CD4-positive, alpha-beta T cell treated with Interferon gamma for 1 hour (primary cell): ENCODE measurements around the gene PDGFD.
"Not testable (repeated sequence)": the region's sequence is repeated elsewhere in the genome, so short reads cannot be mapped to it uniquely, and the experiment has no call there.

Experiments
- DNase-seq: peaks from one replicate; pipeline ENCODE4 v3.0.0-alpha.2; 2020

The PDGFD gene

DNA sequence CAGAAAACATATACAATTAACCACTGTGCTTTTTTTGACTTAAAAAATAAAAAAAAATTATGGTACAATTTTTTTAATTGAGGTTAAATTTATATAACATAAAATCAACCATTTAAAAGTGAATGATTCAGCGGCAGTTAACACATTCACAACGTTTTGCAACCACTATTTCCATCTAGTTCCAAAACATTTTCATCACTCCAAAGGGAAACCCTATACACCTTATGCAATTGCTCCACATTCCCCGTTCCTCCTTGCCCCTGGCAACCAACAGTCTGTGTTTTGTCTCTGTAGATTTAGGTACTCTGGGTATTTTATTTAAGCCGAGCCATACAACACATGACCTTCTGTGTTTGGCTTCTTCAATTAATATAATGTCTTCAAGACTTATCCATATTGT is 112.2 kb downstream of the PDGFD start:
- no peak for DNase-seq

GRCh38 chr11:104049116-104049515 is 114.8 kb downstream of the PDGFD start:
- DNase-seq = no peak

DNA sequence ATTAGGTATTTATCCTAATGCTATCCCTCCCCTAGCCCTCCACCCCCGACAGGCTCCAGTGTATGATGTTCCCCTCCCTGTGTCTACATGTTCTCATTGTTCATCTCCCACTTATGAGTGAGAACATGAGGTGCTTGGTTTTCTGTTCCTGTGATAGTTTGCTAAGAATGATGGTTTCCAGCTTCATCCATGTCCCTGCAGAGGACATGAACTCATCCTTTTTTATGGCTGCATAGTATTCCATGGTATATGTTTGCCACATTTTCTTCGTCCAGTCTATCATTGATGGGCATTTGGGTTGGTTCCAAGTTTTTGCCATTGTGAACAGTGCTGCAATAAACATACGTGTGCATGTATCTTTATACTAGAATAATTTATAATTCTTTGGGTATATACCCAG is 117.1 kb downstream of the PDGFD start:
- not testable (repeated sequence) for DNase-seq

DNA sequence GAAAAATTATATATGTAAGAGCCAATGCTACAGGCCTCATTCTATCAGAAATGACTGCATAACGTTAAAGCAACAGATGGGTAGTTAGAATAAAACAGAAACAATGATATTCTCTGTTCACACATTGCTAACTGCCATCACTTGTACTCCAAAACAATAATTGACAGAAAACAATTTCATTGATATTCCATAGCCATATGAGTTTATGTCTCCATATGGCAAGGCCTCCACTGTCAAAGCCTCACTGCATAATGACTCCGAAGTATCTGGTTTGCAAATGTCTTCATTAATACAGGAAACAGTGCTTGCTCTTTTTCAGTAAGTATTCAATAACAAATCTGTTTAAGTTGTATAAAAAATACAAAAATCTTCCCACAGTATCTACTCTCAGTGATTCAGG is 117.6 kb downstream of the PDGFD start:
- DNase-seq = no peak

- no peak for DNase-seq
These were observed 120.2 kb downstream of the PDGFD start for GRCh38 chr11:104043678-104044239.

- no peak for DNase-seq
These were observed 120.8 kb downstream of the PDGFD start for GRCh38 chr11:104043142-104043541.

GRCh38 chr11:104041792-104042191 is 122.2 kb downstream of the PDGFD start:
- DNase-seq = no peak

GRCh38 chr11:104036995-104037394 is 127.0 kb downstream of the PDGFD start:
- no peak for DNase-seq

DNA sequence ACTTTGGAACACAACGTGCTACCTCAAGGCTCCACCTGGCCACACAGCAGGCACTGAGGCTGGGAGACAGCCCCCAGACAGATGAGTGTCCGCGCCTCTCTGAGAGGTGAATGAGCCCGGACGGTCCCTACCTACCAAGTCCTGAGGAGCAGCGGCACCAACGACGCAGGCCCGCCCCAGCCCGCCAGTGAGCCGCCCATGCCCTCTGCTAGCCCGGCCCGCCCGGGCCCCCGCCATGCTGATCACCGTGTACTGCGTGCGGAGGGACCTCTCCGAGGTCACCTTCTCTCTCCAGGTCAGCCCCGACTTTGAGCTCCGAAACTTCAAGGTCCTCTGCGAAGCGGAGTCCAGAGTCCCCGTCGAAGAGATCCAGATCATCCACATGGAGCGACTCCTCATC is 127.4 kb downstream of the PDGFD start, which contains the start of gene DDI1:
DDI1 (plus strand) TSS at position 53 of the 400 bp plus-strand sequence; CDS start at position 236, 183 bp downstream.
- DNase-seq = no peak

DNA sequence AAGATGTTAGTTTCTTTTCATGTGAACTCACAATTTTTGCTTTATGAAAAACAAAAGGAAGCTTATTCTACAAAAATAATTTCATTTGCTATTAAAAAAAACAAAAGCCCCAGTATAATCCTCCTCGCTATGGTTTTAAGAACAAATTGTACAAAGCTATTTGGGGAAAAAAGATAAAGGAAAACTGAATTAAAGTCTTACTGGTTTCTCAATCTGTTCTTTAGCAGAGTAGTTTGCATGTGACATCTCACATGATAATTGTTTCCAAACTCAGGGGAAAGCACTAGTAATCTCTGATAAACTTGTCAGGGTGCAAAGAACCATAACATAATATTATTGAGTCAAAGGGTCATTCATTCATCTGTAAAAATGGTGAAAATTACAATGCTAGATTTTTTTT is 130.4 kb downstream of the PDGFD start:
- no peak for DNase-seq

GRCh38 chr11:104033134-104033533 is 130.8 kb downstream of the PDGFD start:
- DNase-seq = no peak

- no peak for DNase-seq
These were observed 135.3 kb downstream of the PDGFD start for GRCh38 chr11:104028476-104029263.

GRCh38 chr11:104024572-104024971 is 139.4 kb downstream of the PDGFD start:
- DNase-seq = no peak

DNA sequence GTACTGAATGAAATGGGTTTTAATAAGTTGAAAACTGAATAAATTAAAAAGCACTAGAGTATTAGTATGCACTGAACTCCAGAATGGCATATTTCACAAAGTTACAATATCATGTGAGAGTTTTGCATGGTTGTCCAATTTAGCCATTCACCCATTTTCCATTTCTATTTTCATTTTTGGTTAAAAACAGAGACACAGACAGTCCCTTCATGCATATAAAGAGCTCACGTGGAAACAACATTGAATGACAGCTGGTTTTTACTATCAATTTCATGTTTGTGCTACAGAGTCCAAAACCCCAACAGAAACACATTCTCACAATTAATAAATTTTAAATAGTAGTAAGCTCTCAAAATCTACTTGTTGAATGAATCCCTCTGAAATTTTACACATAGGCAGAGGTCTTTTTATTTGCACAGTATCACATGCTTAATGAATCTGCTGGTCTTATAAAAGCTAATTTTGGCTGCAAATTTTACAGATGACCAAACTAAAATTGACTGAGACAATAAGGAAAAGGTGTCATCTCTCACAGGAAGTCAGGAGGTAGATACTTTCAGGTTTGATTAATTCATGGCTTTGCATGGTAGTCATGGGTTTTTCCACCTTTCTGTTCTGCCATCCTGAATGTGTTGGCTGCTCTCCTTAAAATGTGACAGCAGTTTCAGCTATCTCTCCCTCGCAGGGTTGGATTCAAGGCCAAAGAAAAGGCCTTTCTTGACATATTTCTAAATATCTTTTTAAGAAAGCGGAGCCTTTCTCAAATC is 148.1 kb downstream of the PDGFD start:
- DNase-seq = no peak

- no peak for DNase-seq
These were observed 152.9 kb downstream of the PDGFD start for GRCh38 chr11:104011044-104011443.

GRCh38 chr11:104009744-104010143 is 154.2 kb downstream of the PDGFD start:
- no peak for DNase-seq

- no peak for DNase-seq
These were observed 158.6 kb downstream of the PDGFD start for GRCh38 chr11:104005234-104005855.

- no peak for DNase-seq
These were observed 160.5 kb downstream of the PDGFD start for GRCh38 chr11:104003491-104003890.

- no peak for DNase-seq
These were observed 162.3 kb downstream of the PDGFD start for GRCh38 chr11:104001561-104002056.

GRCh38 chr11:104000798-104001197 is 163.1 kb downstream of the PDGFD start:
- no peak for DNase-seq

GRCh38 chr11:103998826-103999508 is 165.0 kb downstream of the PDGFD start:
- DNase-seq = no peak

GRCh38 chr11:103997082-103997481 is 166.9 kb downstream of the PDGFD start:
- DNase-seq = no peak

GRCh38 chr11:103995896-103996295 is 168.1 kb downstream of the PDGFD start:
- no peak for DNase-seq
